Chondrocyte (in vitro differentiated cells): Measurements from ENCODE around the gene ITK. TPM values are rescaled to one million over a fixed set of nuclear protein-coding genes. Genes with fewer than 3 reads are reported as not detected.

Experiments used
- DNase-seq: peaks from one replicate; pipeline ENCODE4 v3.0.0; 2021; ENCODE audit warnings: mixed read lengths, low spot score
- H3K27ac Mint-ChIP-seq: one replicate; pipeline ENCODE4 v1.8.0; 2021; ENCODE audit warnings: mild to moderate bottlenecking, moderate library complexity, mixed read lengths; ENCODE audit not compliant: unreplicated experiment
- H3K27me3 Mint-ChIP-seq: 2 replicates; pipeline ENCODE4 v1.8.0; 2021; ENCODE audit warnings: low read depth, mixed read lengths
- H3K36me3 Mint-ChIP-seq: 2 replicates; pipeline ENCODE4 v1.8.0; 2021; ENCODE audit warnings: low read depth, mixed read lengths
- H3K4me1 Mint-ChIP-seq: 2 replicates; pipeline ENCODE4 v1.8.0; 2021; ENCODE audit warnings: low read depth, mild to moderate bottlenecking, mixed read lengths
- H3K4me3 Mint-ChIP-seq: one replicate; pipeline ENCODE4 v1.8.0; 2021; ENCODE audit warnings: mild to moderate bottlenecking, moderate library complexity, mixed read lengths; ENCODE audit not compliant: unreplicated experiment
- H3K9me3 Mint-ChIP-seq: 2 replicates; pipeline ENCODE4 v1.8.0; 2021; ENCODE audit warnings: low read depth, mixed read lengths
- CTCF ChIP-seq: fragments of 200-600 bp; sonication (generic); IDR thresholded peaks from 2 replicates; pipeline ENCODE4 v1.5.0; 2021; ENCODE audit warnings: antibody characterized with exemption, mild to moderate bottlenecking, moderate library complexity
- total RNA-seq: library from RNA; stranded (reverse); gene quantifications from 3 replicates; pipeline ENCODE4 v1.2.1, GENCODE V29; 2021

The ITK gene
- total RNA-seq, 1 donor from 2014 or later, result not detected

- TF ChIP-seq CTCF, result no peak
- H3K27me3 Mint-ChIP-seq, result peaks cover 52% of the 10 kb centered on the region
- no peaks in the 10 kb centered on the region for H3K4me1 Mint-ChIP-seq
- no peaks in the 10 kb centered on the region for H3K36me3 Mint-ChIP-seq
- no peak overlapping the region for H3K27ac Mint-ChIP-seq
- no peak overlapping the region for H3K4me3 Mint-ChIP-seq
- no peak for DNase-seq
- H3K9me3 Mint-ChIP-seq, result peaks cover 6% of the 10 kb centered on the region
These were observed 23.2 kb upstream of the ITK start for GRCh38 chr5:157157293-157157891.

- Mint-ChIP-seq H3K4me1 (no peaks in the 10 kb centered on the region), H3K9me3 (peaks cover 6% of the 10 kb centered on the region), H3K4me3 (no peak overlapping the region), H3K36me3 (no peaks in the 10 kb centered on the region), H3K27ac (no peak overlapping the region), H3K27me3 (peaks cover 58% of the 10 kb centered on the region)
- no peak for DNase-seq
- TF ChIP-seq CTCF, result no peak
These were observed 21.4 kb upstream of the ITK start for GRCh38 chr5:157159209-157159751.

GRCh38 chr5:157160001-157160400 lies 20.6 kb upstream of the ITK start:
- no peak for TF ChIP-seq CTCF
- H3K4me3 Mint-ChIP-seq, result no peak overlapping the region
- DNase-seq, result no peak
- H3K4me1 Mint-ChIP-seq, result no peaks in the 10 kb centered on the region
- peaks cover 55% of the 10 kb centered on the region for H3K27me3 Mint-ChIP-seq
- H3K27ac Mint-ChIP-seq, result no peak overlapping the region
- H3K9me3 Mint-ChIP-seq, result peaks cover 6% of the 10 kb centered on the region
- H3K36me3 Mint-ChIP-seq, result no peaks in the 10 kb centered on the region

- Mint-ChIP-seq H3K9me3 (no peaks in the 10 kb centered on the region), H3K4me1 (no peaks in the 10 kb centered on the region), H3K4me3 (no peak overlapping the region), H3K36me3 (no peaks in the 10 kb centered on the region), H3K27ac (no peak overlapping the region), H3K27me3 (peaks cover 50% of the 10 kb centered on the region)
- DNase-seq, result no peak
- no peak for TF ChIP-seq CTCF
These were observed 18.6 kb upstream of the ITK start for GRCh38 chr5:157161996-157162395.

- Mint-ChIP-seq H3K4me3 (no peak overlapping the region), H3K36me3 (no peaks in the 10 kb centered on the region), H3K4me1 (no peaks in the 10 kb centered on the region), H3K9me3 (no peaks in the 10 kb centered on the region), H3K27ac (no peak overlapping the region), H3K27me3 (peaks cover 53% of the 10 kb centered on the region)
- DNase-seq, result no peak
- no peak for TF ChIP-seq CTCF
These were observed 17.6 kb upstream of the ITK start for GRCh38 chr5:157162919-157163510.
